Osteocyte (in vitro differentiated cells): ENCODE results near the gene DNAAF9. TPM values are rescaled to one million over a fixed set of nuclear protein-coding genes. Genes with fewer than 3 reads are reported as not detected.

ENCODE experiments used
- DNase-seq: peaks from one replicate; pipeline ENCODE4 v3.0.0; 2021; ENCODE audit warnings: mixed read lengths; ENCODE audit not compliant: unreplicated experiment; ENCODE audit errors: extremely low spot score
- H3K27ac Mint-ChIP-seq: one replicate; pipeline ENCODE4 v1.8.0; 2021; ENCODE audit warnings: mild to moderate bottlenecking, mixed read lengths; ENCODE audit not compliant: unreplicated experiment
- H3K27me3 Mint-ChIP-seq: one replicate; pipeline ENCODE4 v1.8.0; 2021; ENCODE audit warnings: mixed read lengths; ENCODE audit not compliant: unreplicated experiment
- H3K36me3 Mint-ChIP-seq: one replicate; pipeline ENCODE4 v1.8.0; 2021; ENCODE audit warnings: mixed read lengths; ENCODE audit not compliant: unreplicated experiment
- H3K4me1 Mint-ChIP-seq: one replicate; pipeline ENCODE4 v1.8.0; 2021; ENCODE audit warnings: mixed read lengths; ENCODE audit not compliant: unreplicated experiment
- H3K4me3 Mint-ChIP-seq: one replicate; pipeline ENCODE4 v1.8.0; 2021; ENCODE audit warnings: mild to moderate bottlenecking, moderate library complexity, mixed read lengths; ENCODE audit not compliant: unreplicated experiment
- H3K9me3 Mint-ChIP-seq: one replicate; pipeline ENCODE4 v1.8.0; 2021; ENCODE audit warnings: mixed read lengths; ENCODE audit not compliant: unreplicated experiment
- total RNA-seq: library from RNA; stranded (reverse); gene quantifications from 2 replicates; pipeline ENCODE4 v1.2.1, GENCODE V29; 2021
- TF ChIP-seq, protein P1 (sequence below): fragments of 200-600 bp; sonication (generic); IDR thresholded peaks from 2 replicates; pipeline ENCODE4 v1.5.0; 2021; ENCODE audit warnings: antibody characterized with exemption, mild to moderate bottlenecking, moderate library complexity

Gene DNAAF9
- total RNA-seq, 1 donor from 2014 or later: 13.7 TPM

DNA sequence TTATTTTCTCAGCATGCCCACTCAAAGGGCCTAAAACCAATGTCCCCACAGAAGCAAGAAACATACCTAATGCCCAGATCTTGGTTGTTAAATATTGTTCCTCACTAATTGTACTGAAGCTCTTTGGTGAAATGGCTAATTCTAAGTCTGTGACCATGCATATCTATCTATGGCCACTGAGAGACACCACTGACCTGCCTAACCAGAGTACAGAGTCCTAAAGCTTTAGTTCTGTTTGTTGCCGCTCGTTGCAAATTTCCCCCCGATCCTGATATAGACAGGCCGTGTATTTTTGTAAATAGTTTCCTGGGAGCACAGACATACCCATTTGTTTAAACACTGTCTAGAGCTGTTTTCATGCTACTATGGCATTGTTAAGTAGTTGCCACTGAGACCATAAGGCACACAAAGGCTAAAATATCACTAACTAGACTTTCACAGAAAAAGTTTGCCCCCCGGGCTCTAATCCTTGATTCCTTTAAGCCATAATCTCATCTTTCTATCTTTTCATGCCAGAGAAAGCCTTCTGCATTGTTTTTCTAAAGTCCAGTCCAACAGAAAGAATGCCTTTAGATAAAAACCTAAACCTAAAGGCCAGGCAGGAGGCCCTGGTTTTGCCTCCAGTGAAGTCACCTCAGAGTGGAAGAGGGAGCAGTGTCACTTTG lies 48.7 kb downstream of the DNAAF9 start:
- Mint-ChIP-seq H3K36me3 (peaks cover 35% of the 10 kb centered on the region), H3K4me3 (no peak overlapping the region), H3K9me3 (no peaks in the 10 kb centered on the region), H3K4me1 (no peaks in the 10 kb centered on the region), H3K27me3 (no peaks in the 10 kb centered on the region), H3K27ac (no peak overlapping the region)
- TF ChIP-seq, protein P1, sequence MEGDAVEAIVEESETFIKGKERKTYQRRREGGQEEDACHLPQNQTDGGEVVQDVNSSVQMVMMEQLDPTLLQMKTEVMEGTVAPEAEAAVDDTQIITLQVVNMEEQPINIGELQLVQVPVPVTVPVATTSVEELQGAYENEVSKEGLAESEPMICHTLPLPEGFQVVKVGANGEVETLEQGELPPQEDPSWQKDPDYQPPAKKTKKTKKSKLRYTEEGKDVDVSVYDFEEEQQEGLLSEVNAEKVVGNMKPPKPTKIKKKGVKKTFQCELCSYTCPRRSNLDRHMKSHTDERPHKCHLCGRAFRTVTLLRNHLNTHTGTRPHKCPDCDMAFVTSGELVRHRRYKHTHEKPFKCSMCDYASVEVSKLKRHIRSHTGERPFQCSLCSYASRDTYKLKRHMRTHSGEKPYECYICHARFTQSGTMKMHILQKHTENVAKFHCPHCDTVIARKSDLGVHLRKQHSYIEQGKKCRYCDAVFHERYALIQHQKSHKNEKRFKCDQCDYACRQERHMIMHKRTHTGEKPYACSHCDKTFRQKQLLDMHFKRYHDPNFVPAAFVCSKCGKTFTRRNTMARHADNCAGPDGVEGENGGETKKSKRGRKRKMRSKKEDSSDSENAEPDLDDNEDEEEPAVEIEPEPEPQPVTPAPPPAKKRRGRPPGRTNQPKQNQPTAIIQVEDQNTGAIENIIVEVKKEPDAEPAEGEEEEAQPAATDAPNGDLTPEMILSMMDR: no peak
- DNase-seq: no peak

Other genes with a start within 250 kb of the DNAAF9 start
- gene FASTKD5, start 247.8 kb downstream of the DNAAF9 start, total RNA-seq: 13.5 and 14.0 TPM in 2 replicates
- gene UBOX5, start 247.8 kb downstream of the DNAAF9 start, total RNA-seq: 5.9 and 7.3 TPM in 2 replicates
- gene LZTS3, start 234.1 kb downstream of the DNAAF9 start, total RNA-seq: 6.6 and 6.9 TPM in 2 replicates
- gene DDRGK1, start 203.0 kb downstream of the DNAAF9 start, total RNA-seq: 79.6 and 84.2 TPM in 2 replicates
- 57.5 and 58.4 TPM in 2 replicates for gene ITPA, start 198.2 kb downstream of the DNAAF9 start, total RNA-seq
- 2.4 and 3.2 TPM in 2 replicates for gene SLC4A11, start 168.5 kb downstream of the DNAAF9 start, total RNA-seq
- 50.1 and 50.2 TPM in 2 replicates for gene ATRN, start 63.3 kb upstream of the DNAAF9 start, total RNA-seq